ENCODE results near the gene SLC35F2.
"Not testable (repeated sequence)": the region's sequence is repeated elsewhere in the genome, so short reads cannot be mapped to it uniquely, and the experiment has no call there.

Gene SLC35F2

GRCh38 chr11:107840129-107840484 is 18.5 kb downstream of the SLC35F2 start:
- DNase-seq, result peak; percentile 84

- no peak for DNase-seq
Observed at GRCh38 chr11:107836851-107837250, 21.7 kb downstream of the SLC35F2 start.

GRCh38 chr11:107834995-107835394 is 23.6 kb downstream of the SLC35F2 start:
- DNase-seq, result no peak

GRCh38 chr11:107833926-107834325 is 24.7 kb downstream of the SLC35F2 start:
- not testable (repeated sequence) for DNase-seq

GRCh38 chr11:107830915-107831540 is 27.6 kb downstream of the SLC35F2 start:
- no peak for DNase-seq

GRCh38 chr11:107827041-107827440 is 31.5 kb downstream of the SLC35F2 start:
- no peak for DNase-seq

- DNase-seq, result no peak
Observed at GRCh38 chr11:107825875-107826274, 32.7 kb downstream of the SLC35F2 start.

- no peak for DNase-seq
Observed at GRCh38 chr11:107824668-107825369, 33.8 kb downstream of the SLC35F2 start.

GRCh38 chr11:107821199-107821927 is 37.2 kb downstream of the SLC35F2 start:
- DNase-seq, result peak; percentile 29

GRCh38 chr11:107819361-107820014 is 39.1 kb downstream of the SLC35F2 start:
- no peak for DNase-seq

GRCh38 chr11:107818491-107818890 is 40.1 kb downstream of the SLC35F2 start:
- no peak for DNase-seq

- no peak for DNase-seq
Observed at GRCh38 chr11:107816028-107816427, 42.6 kb downstream of the SLC35F2 start.

- DNase-seq, result no peak
Observed at GRCh38 chr11:107810875-107811274, 47.7 kb downstream of the SLC35F2 start.

GRCh38 chr11:107808521-107808920 is 50.1 kb downstream of the SLC35F2 start:
- no peak for DNase-seq

GRCh38 chr11:107804971-107805370 is 53.6 kb downstream of the SLC35F2 start:
- no peak for DNase-seq

GRCh38 chr11:107804211-107804610 is 54.4 kb downstream of the SLC35F2 start:
- no peak for DNase-seq

GRCh38 chr11:107801641-107802040 is 56.9 kb downstream of the SLC35F2 start:
- no peak for DNase-seq

GRCh38 chr11:107799218-107799859 is 59.2 kb downstream of the SLC35F2 start:
- DNase-seq, result peak; percentile 25

GRCh38 chr11:107792049-107792443 is 66.5 kb downstream of the SLC35F2 start:
- DNase-seq, result no peak

- no peak for DNase-seq
Observed at GRCh38 chr11:107791343-107792048, 67.1 kb downstream of the SLC35F2 start.

- DNase-seq, result no peak
Observed at GRCh38 chr11:107789767-107790166, 68.8 kb downstream of the SLC35F2 start.

- DNase-seq, result no peak
Observed at GRCh38 chr11:107787733-107788132, 70.9 kb downstream of the SLC35F2 start.

Measured in NCI-H446 treated with DMSO at 0.1 percent for 48 hours (cell line).